ENCODE measurements around the gene CD70. TPM values are rescaled to one million over a fixed set of nuclear protein-coding genes. Genes with fewer than 3 reads are reported as not detected.
"Not testable (repeated sequence)": the region's sequence is repeated elsewhere in the genome, so short reads cannot be mapped to it uniquely, and the experiment has no call there.

Gene CD70
- total RNA-seq (1 to 10 TPM; 1.9 to 3.0 TPM), polyA plus RNA-seq (1 to 10 TPM; 1.8 to 1.9 TPM)

GRCh38 chr19:6590827-6591319 is at the start of gene CD70:
Gene CD70, minus strand, starts transcription at chr19:6591150. Its CDS starts 148 bp downstream, at chr19:6591002.
- Mint-ChIP-seq H3K9me3 (peaks cover 0 to 4% (median 0%) of the 10 kb centered on the region in 8 donors), H3K4me3 (peak within 1 kb of the TSS; percentile 77 to 92 (median 86)), H3K27ac (peak within 1 kb of the TSS; percentile 12 to 77 (median 47)), H3K4me1 (peaks cover 30 to 66% (median 48%) of the 10 kb centered on the region in 4 donors), H3K36me3 (no peaks in the 10 kb centered on the region), H3K27me3 (peaks cover 38 to 47% of the 10 kb centered on the region in 2 donors)
- peaks cover 56% of the 10 kb centered on the region for H3K4me1 ChIP-seq (ENCODE audit: insufficient read depth, low read length)
- no peaks in the 10 kb centered on the region for H3K36me3 ChIP-seq (ENCODE audit: insufficient read depth, low read length)
- no peak within 1 kb of the TSS for H3K27ac ChIP-seq (ENCODE audit: low read depth, low read length)
- H3K27me3 ChIP-seq (ENCODE audit: insufficient read depth, low read length) = peaks cover 31% of the 10 kb centered on the region
- intact Hi-C loops (cut with micrococcal nuclease) = no loop called here
- DNase-seq = peak; percentile 35 to 70 (median 40)
- H3K4me3 ChIP-seq (ENCODE audit: low read length in 2 of 2) = peak within 1 kb of the TSS; percentile 14 to 34
- ChIA-PET CTCF (ENCODE audit: partially characterized antibody) (no interaction called here), POLR2A (ENCODE audit: partially characterized antibody) (no interaction called here)
- H3K9me3 ChIP-seq (ENCODE audit: control insufficient read depth in 1 of 2, low read length in 2 of 2) = no peaks in the 10 kb centered on the region

- not testable (repeated sequence) for H3K27me3 ChIP-seq (ENCODE audit: insufficient read depth, low read length); H3K36me3 Mint-ChIP-seq; H3K27me3 Mint-ChIP-seq; DNase-seq; H3K36me3 ChIP-seq (ENCODE audit: insufficient read depth, low read length); H3K9me3 ChIP-seq (ENCODE audit: control insufficient read depth in 1 of 2, low read length in 2 of 2); H3K4me3 ChIP-seq (ENCODE audit: low read length in 2 of 2); H3K27ac ChIP-seq (ENCODE audit: low read depth, low read length); H3K9me3 Mint-ChIP-seq; H3K4me3 Mint-ChIP-seq
- Mint-ChIP-seq H3K27ac (peak overlapping the region in 1 of 7 donors; percentile 52), H3K4me1 (peaks cover 22 to 42% (median 33%) of the 10 kb centered on the region in 4 donors)
- intact Hi-C loops (cut with micrococcal nuclease) = loop anchor here (2.0 kb wide), 1 partner anchor 28 kb away; no protein-coding TSS in a partner anchor
- ChIA-PET CTCF (ENCODE audit: partially characterized antibody) (interaction anchor here (0.8 to 1.8 kb wide), 3 partner anchors 9 to 96 kb away, joined by 3 to 7 read pairs (median 4); partner anchors contain the start of gene GPR108), POLR2A (ENCODE audit: partially characterized antibody) (interaction anchor here (2.4 kb wide), 1 partner anchor 29 kb away, joined by 8 read pairs; the partner anchor contains the start of gene TNFSF14)
- H3K4me1 ChIP-seq (ENCODE audit: insufficient read depth, low read length) = peaks cover 35% of the 10 kb centered on the region
These were observed 49.4 kb upstream of the CD70 start for GRCh38 chr19:6640333-6640732.

- POLR2A ChIA-PET (ENCODE audit: partially characterized antibody) = interaction anchor here (2.4 kb wide), 1 partner anchor 30 kb away, joined by 8 read pairs; the partner anchor contains the start of gene TNFSF14
- Mint-ChIP-seq H3K9me3 (no peaks in the 10 kb centered on the region), H3K4me3 (peak overlapping the region in 2 of 8 donors; percentile 15 to 68), H3K27ac (peak overlapping the region in 4 of 7 donors; percentile 10 to 57 (median 41)), H3K27me3 (no peaks in the 10 kb centered on the region), H3K36me3 (no peaks in the 10 kb centered on the region), H3K4me1 (peaks cover 22 to 42% (median 33%) of the 10 kb centered on the region in 4 donors)
- H3K36me3 ChIP-seq (ENCODE audit: insufficient read depth, low read length) = no peaks in the 10 kb centered on the region
- CTCF ChIA-PET (ENCODE audit: partially characterized antibody) = interaction anchor here (0.7 to 1.2 kb wide), 2 partner anchors 34 to 224 kb away, joined by 3 to 4 read pairs; no protein-coding TSS in a partner anchor
- peaks cover 35% of the 10 kb centered on the region for H3K4me1 ChIP-seq (ENCODE audit: insufficient read depth, low read length)
- no peak overlapping the region for H3K4me3 ChIP-seq (ENCODE audit: low read length in 2 of 2)
- H3K27me3 ChIP-seq (ENCODE audit: insufficient read depth, low read length) = no peaks in the 10 kb centered on the region
- H3K27ac ChIP-seq (ENCODE audit: low read depth, low read length) = no peak overlapping the region
- no peak for DNase-seq
- intact Hi-C loops (cut with micrococcal nuclease) = no loop called here
- no peaks in the 10 kb centered on the region for H3K9me3 ChIP-seq (ENCODE audit: control insufficient read depth in 1 of 2, low read length in 2 of 2)
These were observed 48.5 kb upstream of the CD70 start for GRCh38 chr19:6639439-6639838.

- H3K27me3 Mint-ChIP-seq; H3K27ac ChIP-seq (ENCODE audit: low read depth, low read length); H3K9me3 ChIP-seq (ENCODE audit: control insufficient read depth in 1 of 2, low read length in 2 of 2); H3K4me3 Mint-ChIP-seq; H3K36me3 Mint-ChIP-seq; POLR2A ChIA-PET (ENCODE audit: partially characterized antibody); H3K4me3 ChIP-seq (ENCODE audit: low read length in 2 of 2); H3K9me3 Mint-ChIP-seq; H3K27ac Mint-ChIP-seq; H3K27me3 ChIP-seq (ENCODE audit: insufficient read depth, low read length); H3K4me1 ChIP-seq (ENCODE audit: insufficient read depth, low read length); DNase-seq; H3K36me3 ChIP-seq (ENCODE audit: insufficient read depth, low read length): not testable (repeated sequence)
- intact Hi-C loops (cut with micrococcal nuclease) = loop anchor here (2.0 kb wide), 1 partner anchor 41 kb away; no protein-coding TSS in a partner anchor
- H3K4me1 Mint-ChIP-seq = peaks cover 11 to 19% (median 12%) of the 10 kb centered on the region in 4 donors
- CTCF ChIA-PET (ENCODE audit: partially characterized antibody) = interaction anchor here (0.6 to 7.7 kb wide), 13 partner anchors 8 to 257 kb away, joined by 3 to 69 read pairs (median 4); partner anchors contain the start of gene GPR108
These were observed 42.5 kb upstream of the CD70 start for GRCh38 chr19:6633456-6633813.

GRCh38 chr19:6632747-6633455 is 42.0 kb upstream of the CD70 start:
- H3K4me1 Mint-ChIP-seq = peaks cover 8 to 15% (median 10%) of the 10 kb centered on the region in 4 donors
- H3K4me3 ChIP-seq (ENCODE audit: low read length in 2 of 2); H3K9me3 Mint-ChIP-seq; H3K27me3 Mint-ChIP-seq; H3K36me3 Mint-ChIP-seq; H3K9me3 ChIP-seq (ENCODE audit: control insufficient read depth in 1 of 2, low read length in 2 of 2); H3K27me3 ChIP-seq (ENCODE audit: insufficient read depth, low read length); POLR2A ChIA-PET (ENCODE audit: partially characterized antibody); H3K4me3 Mint-ChIP-seq; H3K4me1 ChIP-seq (ENCODE audit: insufficient read depth, low read length); H3K36me3 ChIP-seq (ENCODE audit: insufficient read depth, low read length); H3K27ac ChIP-seq (ENCODE audit: low read depth, low read length): not testable (repeated sequence)
- intact Hi-C loops (cut with micrococcal nuclease) = loop anchor here (1.0 to 2.0 kb wide), 4 partner anchors 42 to 230 kb away; no protein-coding TSS in a partner anchor
- peak overlapping the region in 1 of 7 donors; percentile 14 for H3K27ac Mint-ChIP-seq
- CTCF ChIA-PET (ENCODE audit: partially characterized antibody) = interaction anchor here (0.6 to 7.7 kb wide), 12 partner anchors 9 to 257 kb away, joined by 3 to 69 read pairs (median 6); partner anchors contain the start of gene GPR108
- DNase-seq = peak in 1 of 5 donors; percentile 13

- peak overlapping the region in 3 of 7 donors; percentile 3 to 24 (median 22) for H3K27ac Mint-ChIP-seq
These were observed 41.2 kb upstream of the CD70 start for GRCh38 chr19:6632002-6632621.

More at GRCh38 chr19:6632002-6632621, 41.2 kb upstream of the CD70 start:
- Histone ChIP-seq H3K36me3 (ENCODE audit: insufficient read depth, low read length) (no peaks in the 10 kb centered on the region), H3K4me1 (ENCODE audit: insufficient read depth, low read length) (peaks cover 7% of the 10 kb centered on the region), H3K9me3 (ENCODE audit: control insufficient read depth in 1 of 2, low read length in 2 of 2) (no peaks in the 10 kb centered on the region), H3K4me3 (ENCODE audit: low read length in 2 of 2) (no peak overlapping the region), H3K27me3 (ENCODE audit: insufficient read depth, low read length) (no peaks in the 10 kb centered on the region), H3K27ac (ENCODE audit: low read depth, low read length) (no peak overlapping the region)
- ChIA-PET CTCF (ENCODE audit: partially characterized antibody) (interaction anchor here (0.6 to 7.7 kb wide), 28 partner anchors 8 to 905 kb away, joined by 3 to 69 read pairs (median 4); partner anchors contain the start of gene GPR108), POLR2A (ENCODE audit: partially characterized antibody) (interaction anchor here (1.2 kb wide), 1 partner anchor 231 kb away, joined by 4 read pairs; no protein-coding TSS in a partner anchor)
- intact Hi-C loops (cut with micrococcal nuclease) = loop anchor here (1.0 to 2.0 kb wide), 4 partner anchors 43 to 231 kb away; no protein-coding TSS in a partner anchor
- H3K9me3 Mint-ChIP-seq = no peaks in the 10 kb centered on the region
- peaks cover 8 to 15% (median 10%) of the 10 kb centered on the region in 4 donors for H3K4me1 Mint-ChIP-seq
- peaks cover 1 to 2% of the 10 kb centered on the region in 2 donors for H3K27me3 Mint-ChIP-seq
- H3K36me3 Mint-ChIP-seq = no peaks in the 10 kb centered on the region
- H3K4me3 Mint-ChIP-seq = no peak overlapping the region
- DNase-seq = peak; percentile 78 to 86 (median 82)
